Activated CD4-positive, alpha-beta T cell treated with anti-CD3 and anti-CD28 coated beads for 1 hour (primary cell): ENCODE results near the gene ADTRP.

Experiments
- DNase-seq: peaks from one replicate; pipeline ENCODE4 v3.0.0-alpha.2; 2020

Gene ADTRP

GRCh38 chr6:11754625-11755271 lies 23.9 kb downstream of the ADTRP start:
- DNase-seq: no peak

GRCh38 chr6:11753798-11754197 lies 24.8 kb downstream of the ADTRP start:
- DNase-seq: no peak

DNA sequence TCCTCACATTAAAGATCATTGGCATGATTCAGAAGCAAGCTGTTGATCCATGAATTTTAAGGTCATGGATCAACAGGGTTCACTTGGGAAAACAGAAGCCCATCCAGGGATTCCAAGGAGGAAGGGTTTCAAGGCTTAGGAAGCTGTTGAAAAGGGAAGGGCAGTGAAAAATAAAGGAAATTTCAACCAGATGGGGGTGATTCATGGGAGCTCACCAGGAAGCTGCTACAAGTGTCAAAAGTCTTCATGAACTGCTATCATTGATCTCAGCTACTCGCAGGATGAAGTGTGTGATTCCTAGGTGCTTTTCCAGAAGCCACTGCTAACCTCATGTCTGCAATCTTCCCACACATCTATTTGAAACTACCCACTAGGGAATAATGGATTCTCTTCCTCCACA lies 26.2 kb downstream of the ADTRP start:
- DNase-seq: no peak

- no peak for DNase-seq
Observed at GRCh38 chr6:11750682-11751081, 27.9 kb downstream of the ADTRP start.

GRCh38 chr6:11748591-11749210 lies 29.9 kb downstream of the ADTRP start:
- DNase-seq: no peak

DNA sequence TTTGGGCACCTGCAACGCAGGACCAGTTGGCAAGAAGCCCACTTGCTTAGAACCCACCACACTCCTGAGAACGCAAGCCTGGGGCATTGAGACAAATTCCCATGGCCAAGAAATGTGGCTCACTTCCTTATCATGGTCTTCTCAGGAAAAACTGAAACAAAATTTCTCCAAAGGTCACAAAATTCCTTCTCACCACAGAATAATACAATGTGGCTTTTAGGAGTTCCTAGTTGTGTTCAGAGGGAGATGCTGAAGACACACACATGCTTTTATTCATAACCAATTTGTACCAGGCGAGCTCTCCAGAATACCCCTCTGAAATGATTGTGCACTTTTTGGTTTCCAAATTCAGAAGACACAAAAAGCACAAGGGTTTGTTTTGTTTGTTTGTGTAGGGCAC lies 31.6 kb downstream of the ADTRP start:
- no peak for DNase-seq

DNA sequence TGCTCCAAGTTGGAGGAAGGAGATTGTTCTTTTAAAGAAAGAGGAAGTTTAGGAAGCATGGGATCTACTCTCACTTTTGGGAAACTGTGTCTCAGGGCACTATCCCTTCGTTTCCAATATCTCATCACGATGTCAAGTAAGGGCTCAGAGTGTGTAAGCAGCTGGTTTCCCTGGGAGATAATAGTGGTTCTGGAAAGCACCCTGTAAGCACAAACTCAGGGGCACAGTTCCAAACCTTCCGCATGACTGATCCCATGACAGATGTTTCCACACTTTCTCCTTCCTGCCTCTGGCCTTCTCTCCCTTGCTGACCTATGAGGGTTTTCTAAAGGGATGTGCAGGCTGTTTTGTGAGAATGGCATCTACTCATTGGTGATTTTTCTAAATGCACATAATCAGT lies 33.9 kb downstream of the ADTRP start:
- no peak for DNase-seq

DNA sequence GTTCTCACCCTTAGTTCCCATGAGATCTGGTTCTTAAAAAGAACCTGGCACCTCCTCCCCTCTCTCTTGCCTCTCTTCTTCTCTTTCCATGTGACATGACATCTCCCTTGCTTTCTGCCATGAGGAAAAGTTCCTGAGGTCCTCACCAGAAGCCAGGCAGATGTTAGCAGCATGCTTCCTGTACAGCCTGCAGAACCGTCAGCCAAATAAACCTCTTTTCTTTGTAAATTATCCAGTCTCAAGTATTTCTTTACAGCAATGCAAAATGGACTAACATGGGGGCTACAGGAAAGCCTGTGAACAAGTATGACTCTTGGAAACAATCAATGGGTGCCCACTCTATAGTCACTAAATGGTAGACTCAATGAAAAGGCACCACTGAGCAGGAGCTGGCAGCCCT lies 34.5 kb downstream of the ADTRP start:
- DNase-seq: no peak

- no peak for DNase-seq
Observed at GRCh38 chr6:11740875-11741274, 37.7 kb downstream of the ADTRP start.

- no peak for DNase-seq
Observed at GRCh38 chr6:11738661-11739375, 39.8 kb downstream of the ADTRP start.

DNA sequence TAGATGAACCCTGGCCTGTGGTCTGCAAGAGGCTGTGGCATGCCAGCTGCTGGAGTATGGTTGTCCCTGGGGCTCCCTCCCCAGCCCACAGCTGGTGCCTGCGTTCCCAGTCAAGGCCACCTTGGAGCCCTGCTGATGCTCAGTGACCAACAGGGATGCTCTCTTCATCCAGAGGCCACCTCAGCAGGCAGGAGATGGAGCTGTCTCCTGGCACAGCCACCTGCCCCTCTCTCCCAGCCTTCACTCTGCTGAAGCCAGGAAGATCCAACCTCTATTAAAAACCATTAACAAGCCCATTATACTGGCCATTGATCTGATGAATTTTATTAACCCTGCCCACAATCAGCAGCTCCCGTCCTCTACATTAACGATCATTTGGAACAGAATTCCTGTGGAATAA lies 40.4 kb downstream of the ADTRP start:
- no peak for DNase-seq

- DNase-seq: no peak
Observed at GRCh38 chr6:11736601-11737000, 42.0 kb downstream of the ADTRP start.

DNA sequence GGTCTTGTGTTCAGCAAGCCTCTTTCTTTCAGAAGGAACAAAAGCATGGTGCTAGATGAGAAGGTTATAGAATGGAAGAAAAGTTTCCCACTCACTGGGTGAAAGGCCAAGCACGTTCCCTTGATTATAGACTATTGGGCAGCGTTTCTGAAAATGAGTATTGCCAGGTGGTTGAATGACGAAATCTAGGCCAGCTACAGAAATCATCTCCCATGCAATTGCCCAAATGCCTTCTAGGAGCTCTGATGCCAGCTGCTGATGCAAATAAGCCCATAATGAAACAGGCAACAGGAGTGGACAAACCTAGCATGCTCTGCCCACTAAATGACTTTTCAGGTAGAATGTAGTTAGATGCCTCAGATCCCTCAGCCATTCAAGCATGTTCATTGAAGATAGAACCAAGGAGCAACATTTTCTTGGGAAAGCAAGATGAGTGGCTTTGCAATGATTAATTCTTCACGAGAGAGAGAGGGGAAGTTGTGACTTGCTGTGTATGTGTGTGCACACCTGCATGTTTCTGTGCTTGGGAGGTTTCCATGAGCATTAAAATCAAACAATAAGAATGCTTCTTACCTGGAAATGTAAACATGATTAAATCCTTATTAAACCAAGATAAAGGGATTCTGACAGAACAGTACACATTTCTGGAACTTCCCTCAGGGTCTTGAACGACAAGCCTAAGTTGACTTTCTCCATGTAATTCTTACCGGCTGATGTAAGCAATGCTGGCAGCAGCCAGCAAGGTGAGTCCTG lies 43.6 kb downstream of the ADTRP start:
- DNase-seq: no peak

GRCh38 chr6:11732036-11732631 lies 46.5 kb downstream of the ADTRP start:
- DNase-seq: no peak

DNA sequence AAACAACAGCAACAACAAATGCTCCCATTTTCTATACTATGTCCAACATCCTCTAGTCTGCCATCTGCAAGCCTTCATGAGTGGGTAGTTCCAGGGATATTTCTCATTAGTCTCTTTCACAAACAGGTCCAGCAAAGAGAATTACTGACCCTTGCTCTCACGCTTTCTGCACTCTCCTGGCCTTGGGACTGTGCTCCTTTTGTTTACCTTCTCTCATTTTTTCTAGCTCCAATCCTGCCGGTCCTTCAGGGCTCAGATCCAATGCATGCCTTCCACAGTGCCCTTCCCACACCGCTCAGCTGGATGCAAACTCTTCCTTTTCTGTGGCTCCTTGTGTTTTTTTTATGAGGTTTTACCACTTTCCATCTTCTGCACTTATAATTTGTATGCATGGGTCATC lies 47.2 kb downstream of the ADTRP start:
- DNase-seq: no peak

- no peak for DNase-seq
Observed at GRCh38 chr6:11730641-11731040, 48.0 kb downstream of the ADTRP start.

GRCh38 chr6:11729076-11729475 lies 49.5 kb downstream of the ADTRP start:
- DNase-seq: no peak

GRCh38 chr6:11727998-11728961 lies 50.3 kb downstream of the ADTRP start:
- DNase-seq: no peak

GRCh38 chr6:11727346-11727997 lies 51.1 kb downstream of the ADTRP start:
- no peak for DNase-seq

DNA sequence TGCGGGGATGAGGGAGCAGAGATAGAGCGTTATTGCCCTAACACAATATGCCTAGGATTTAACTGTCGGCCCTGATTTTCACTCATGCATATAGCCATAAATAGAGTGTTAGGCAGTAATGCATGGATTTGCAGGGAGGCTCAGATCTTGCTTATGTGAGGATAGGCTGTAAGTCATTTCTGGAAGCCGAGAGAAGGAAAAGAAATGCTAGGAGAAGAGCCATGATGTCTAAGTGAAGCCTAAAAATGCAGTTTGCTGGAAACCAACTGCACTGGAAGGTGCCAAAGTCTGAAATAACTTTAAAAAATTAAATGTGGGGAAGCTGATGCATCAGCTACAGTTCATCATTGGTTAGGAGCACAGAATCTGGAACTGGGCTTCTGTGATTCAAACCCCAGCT lies 54.3 kb downstream of the ADTRP start:
- no peak for DNase-seq
